IPS DF 4.7 (cell line): ENCODE results near the gene RHD.
"Not testable (repeated sequence)": the region's sequence is repeated elsewhere in the genome, so short reads cannot be mapped to it uniquely, and the experiment has no call there.

Source experiments
- DNase-seq: peaks from one replicate; pipeline ENCODE4 v3.0.0-alpha.2; 2013; ENCODE audit warnings: low spot score; ENCODE audit errors: extremely low read depth

RHD gene

DNA sequence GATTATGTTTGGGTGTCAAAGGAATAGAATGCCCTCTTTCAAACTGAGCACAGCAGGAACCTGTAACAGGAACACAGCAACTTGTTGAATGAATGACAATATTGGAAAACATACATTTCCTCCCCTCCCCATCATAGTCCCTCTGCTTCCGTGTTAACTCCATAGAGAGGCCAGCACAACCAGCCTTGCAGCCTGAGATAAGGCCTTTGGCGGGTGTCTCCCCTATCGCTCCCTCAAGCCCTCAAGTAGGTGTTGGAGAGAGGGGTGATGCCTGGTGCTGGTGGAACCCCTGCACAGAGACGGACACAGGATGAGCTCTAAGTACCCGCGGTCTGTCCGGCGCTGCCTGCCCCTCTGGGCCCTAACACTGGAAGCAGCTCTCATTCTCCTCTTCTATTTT lies at the start of gene RHD:
RHD (plus strand) TSS at position 272 of the 400 bp plus-strand sequence; CDS start at position 311, 39 bp downstream.
- not testable (repeated sequence) for DNase-seq

GRCh38 chr1:25222606-25223005 lies 49.7 kb upstream of the RHD start:
- DNase-seq, result no peak

DNA sequence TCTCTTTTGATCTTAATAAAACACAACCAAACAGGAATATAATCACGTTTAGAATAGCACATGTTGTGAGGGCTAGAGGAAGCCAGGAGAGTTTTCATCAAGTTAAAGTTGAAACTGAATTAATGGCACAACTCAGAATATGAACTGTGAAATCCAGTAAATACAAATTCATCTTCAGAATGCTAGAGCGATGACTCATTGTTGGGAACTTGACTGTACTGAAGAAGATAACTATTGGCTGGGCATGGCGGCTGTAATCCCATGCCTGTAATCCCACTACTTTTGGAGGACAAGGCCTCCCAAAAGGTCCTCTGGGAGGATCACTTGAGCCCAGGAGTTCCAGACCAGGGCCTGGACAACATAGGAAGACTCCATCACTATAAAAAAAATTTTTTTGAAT lies 48.8 kb upstream of the RHD start:
- no peak for DNase-seq

GRCh38 chr1:25232027-25232865 lies 40.1 kb upstream of the RHD start, which contains the start of gene SYF2:
Gene SYF2, minus strand, starts transcription at chr1:25232502. Its CDS starts 35 bp downstream, at chr1:25232467.
- DNase-seq, result peak; percentile 81

- no peak for DNase-seq
Observed at GRCh38 chr1:25232866-25233784, 39.2 kb upstream of the RHD start.

GRCh38 chr1:25235411-25235810 lies 36.9 kb upstream of the RHD start:
- DNase-seq, result not testable (repeated sequence)

DNA sequence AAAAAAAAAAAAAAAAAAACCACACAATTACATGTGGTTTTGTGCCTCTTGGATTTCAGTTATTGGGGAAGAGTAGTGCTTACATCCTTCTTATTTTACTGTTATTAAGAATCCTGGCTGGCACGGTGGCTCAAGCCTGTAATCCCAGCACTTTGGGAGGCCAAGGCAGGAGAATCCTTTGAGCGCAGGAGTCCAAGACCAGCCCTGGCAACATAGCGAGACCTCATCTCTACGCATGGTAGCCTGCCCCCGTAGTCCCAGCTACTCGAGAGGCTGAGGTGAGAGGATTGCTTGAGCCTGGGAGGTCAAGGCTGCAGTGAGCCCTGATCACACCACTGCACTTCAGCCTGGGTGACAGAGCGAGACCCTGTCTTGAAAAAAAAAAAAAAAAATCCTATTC lies 36.0 kb upstream of the RHD start:
- DNase-seq, result not testable (repeated sequence)

DNA sequence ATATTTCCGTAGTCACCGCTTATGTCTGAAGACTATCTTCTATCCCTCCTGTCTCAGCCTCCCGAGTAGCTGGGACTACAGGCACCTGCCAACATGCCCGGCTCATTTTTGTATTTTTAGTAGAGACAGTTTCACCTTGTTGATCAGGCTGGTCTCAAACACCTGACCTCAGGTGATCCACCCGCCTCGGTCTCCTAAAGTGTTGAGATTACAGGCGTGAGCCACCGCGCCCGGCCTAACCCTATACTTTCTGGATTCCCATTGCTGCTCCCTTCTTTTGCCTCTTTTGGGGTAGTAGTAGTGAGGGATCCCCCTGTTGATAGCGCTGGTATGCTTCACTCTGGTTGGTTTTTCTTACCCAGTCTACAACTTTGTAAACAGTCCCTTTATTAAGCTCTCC lies 34.3 kb upstream of the RHD start:
- DNase-seq, result no peak

DNA sequence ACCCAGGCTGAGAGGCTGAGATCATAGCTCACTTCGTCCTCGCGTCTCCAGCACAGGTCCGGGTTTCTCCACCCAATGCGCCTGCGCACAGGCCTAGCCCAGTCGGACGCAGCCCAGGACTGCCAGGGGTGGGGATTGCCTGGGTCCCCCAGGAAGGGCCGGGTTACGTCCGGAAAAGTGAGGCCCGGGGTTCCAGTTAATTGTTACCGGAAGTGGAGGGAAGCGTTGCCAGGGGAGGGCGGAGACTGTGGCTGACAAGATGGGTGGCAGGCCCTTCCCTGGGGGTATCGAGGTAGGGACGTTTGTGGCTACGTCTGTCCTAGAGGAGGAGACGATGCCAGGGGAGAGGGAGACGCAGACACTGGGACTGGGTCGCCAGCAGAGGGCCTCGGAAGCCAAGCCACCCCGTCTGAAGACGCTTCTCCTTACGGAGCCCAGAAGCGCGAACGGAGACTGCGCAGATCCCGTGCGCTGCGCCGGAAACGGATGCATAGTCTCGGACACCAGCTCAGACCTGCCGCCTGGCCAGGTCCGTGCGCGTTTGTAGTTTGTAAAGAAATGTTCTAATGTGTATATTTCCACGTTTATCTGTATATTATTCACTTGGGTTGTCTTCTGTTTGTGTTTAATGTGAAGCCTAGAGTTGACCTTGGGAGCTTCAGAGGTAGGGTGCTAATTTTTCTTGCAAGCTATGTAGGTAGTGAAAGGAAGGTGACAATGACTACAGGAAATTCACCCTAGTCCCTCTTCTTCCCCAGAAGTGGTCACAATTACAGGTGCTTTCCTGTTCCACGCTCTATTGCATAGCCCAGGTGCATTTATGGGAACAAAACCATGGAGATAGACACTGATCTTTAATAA lies 32.4 kb upstream of the RHD start:
- DNase-seq, result peak; percentile 85

DNA sequence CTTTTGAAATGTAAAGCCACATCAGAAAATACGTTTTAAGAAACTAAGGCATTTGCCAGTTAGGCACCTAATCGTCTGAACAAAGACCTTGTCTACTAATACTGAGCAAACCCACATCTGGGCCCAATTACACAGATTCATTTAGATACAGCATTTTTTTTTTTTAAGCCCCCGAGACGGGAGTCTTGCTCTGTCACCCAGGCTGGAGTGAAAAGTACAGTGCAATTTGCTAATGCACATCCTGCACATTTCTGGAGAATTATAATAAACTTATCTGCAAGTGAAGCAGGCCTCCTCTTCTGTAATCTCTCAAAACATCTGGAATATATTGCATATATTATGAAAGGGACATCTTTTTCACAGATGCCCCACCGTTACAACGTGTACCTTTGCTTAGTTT lies 28.4 kb upstream of the RHD start:
- no peak for DNase-seq

DNA sequence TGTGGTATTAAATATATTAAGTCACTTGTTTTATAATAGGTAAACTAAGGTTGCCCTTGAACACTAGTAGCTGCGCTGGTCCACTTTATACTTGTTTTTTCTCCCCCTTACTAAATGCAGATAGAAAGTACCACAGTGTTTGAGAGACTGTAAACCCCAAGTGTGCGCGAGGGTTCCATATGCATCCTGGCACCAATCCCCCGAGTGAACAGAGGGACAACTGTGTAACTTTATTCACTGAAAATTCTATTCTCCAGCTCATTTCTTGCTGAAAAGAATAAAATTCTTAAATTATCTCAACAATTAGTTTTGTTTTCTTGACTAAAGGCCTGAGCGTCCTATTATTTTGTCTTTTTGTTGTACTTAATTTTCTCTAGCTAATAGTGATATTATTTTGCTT lies 26.9 kb upstream of the RHD start:
- no peak for DNase-seq

DNA sequence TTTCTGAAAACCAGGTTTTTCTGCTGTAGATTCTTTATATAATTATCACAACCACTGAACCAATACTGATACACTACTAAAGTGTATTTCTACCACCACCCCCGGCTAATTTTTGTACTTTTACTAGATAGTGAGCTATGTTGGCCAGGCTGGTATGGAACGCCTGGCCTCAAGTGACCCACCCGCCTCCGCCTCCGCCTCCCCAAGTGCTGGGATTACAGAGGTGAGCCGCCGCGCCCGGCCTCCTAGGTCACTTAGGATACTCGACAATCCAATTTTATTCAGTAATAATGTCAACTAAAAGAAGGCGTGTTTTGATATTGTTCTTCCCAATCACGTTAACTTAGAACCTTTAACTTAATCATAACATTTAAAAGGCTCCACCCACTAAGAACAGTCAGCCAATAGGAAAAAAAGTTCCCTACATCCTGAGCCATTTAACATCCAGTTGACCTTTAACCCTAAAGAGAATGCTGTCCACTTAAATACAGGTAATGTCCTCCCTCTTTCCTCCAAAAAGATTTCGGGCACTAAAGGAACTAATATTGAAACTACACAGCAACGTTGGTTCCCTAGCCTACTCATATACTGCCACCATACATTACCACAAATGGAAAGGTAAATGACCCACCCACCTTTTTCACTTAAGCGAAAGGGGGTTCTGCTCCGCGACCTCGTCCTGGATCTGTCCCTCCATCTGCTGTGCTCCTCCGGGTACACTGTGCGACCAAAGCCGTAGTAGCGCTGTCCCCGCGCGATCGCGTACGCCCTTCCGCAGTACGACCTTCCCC lies 26.3 kb upstream of the RHD start:
- DNase-seq, result no peak

- no peak for DNase-seq
Observed at GRCh38 chr1:25246600-25247023, 25.7 kb upstream of the RHD start.

- peak; percentile 83 for DNase-seq
Observed at GRCh38 chr1:25247024-25247828, 25.1 kb upstream of the RHD start, which contains the start of gene RSRP1. Gene RSRP1, minus strand, starts transcription at chr1:25247454. Its CDS starts 491 bp downstream, at chr1:25246963.

- DNase-seq, result no peak
Observed at GRCh38 chr1:25247829-25248754, 24.2 kb upstream of the RHD start.

- no peak for DNase-seq
Observed at GRCh38 chr1:25253911-25254310, 18.4 kb upstream of the RHD start.

DNA sequence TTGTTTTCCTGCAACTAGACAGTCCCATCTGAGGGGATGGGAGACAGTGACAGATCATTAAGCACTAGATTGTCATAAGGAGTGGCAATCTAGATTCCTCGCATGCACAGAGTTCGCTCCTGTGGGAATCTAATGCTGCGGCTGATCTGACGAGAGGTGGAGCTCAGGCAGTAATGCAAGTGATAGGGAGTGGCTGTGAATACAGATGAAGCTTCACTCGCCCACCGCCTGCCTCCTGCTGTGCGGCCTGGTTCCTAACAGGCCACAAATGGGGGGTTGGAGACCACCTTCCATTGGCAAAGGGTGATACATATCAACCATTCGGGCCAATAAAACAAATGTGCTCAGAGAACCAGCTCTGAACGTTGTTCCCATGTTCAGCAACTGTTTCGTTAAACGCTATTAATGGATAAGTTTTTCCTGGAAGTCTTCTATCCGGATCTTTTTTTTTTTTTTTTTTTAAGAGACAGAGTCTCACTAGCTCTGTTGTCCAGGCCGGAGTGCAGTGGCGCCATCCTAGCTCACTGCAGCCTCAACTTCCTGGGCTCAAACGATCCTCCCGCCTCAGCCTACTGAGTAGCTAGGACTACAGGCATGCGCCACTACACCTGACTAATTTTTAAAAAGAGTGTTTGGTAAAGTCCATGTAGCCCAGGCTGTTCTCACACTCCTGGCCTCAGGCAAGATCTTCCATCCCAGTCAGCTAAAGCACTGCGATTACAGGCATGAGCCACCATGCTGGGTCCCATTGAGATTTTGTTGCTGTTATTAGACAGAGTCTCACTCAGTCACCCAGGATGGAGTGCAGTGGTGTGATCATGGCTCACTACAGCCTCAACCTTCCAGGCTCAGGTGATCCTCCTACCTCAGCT lies 16.4 kb upstream of the RHD start:
- no peak for DNase-seq
